Measurements from ENCODE around the gene AANAT. TPM values are rescaled to one million over a fixed set of nuclear protein-coding genes. Genes with fewer than 3 reads are reported as not detected.

AANAT gene
- total and polyA plus RNA-seq, 4 donors = not detected

DNA sequence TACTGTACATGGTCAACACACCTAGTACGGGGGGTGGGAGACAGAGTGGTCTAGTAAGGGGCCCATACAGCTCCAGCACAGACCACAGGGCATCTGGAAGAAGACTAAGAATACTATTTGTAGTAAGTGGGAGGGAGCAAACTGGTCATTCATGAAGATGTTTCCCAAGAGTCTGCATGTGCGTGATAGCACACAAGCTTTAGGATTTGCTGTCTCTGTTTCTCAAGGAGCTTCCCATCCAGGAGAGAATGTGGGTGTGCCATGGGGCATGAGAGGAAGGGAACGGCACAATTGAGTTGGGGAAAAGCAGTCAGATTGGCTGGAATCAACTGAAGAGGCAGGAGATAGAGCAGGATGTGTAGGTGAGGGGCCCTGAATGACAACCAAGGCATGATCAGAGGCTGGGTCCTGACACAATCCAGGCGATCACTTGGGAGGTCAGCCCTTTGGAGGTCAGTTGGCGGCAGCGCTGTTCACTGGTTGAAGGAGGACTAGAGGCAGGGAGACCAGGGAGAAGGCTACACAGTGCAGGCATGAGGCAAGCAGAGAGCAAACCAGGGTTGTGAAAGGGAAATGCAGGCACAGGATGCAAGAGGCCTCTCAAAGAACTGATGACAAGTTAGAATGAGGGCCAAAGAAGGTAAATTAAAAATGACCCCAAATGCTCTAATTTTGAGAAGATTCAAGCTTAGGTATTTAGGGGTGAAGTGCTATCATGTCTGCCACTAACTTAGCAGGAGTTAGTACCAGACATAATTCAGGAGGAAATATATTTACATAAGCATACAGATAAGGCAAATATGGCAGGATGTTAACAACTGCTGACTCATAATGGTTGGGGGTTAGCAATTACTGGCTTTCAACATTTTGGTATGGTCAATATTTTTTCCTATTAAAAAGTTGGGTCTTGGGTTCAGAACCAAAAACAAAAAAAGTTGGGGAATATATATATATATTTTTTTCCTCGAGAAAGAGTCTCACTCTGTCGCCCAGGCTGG lies 24.8 kb upstream of the AANAT start:
- Histone ChIP-seq H3K4me3 (ENCODE audit: low read depth in 1 of 3, low read length in 3 of 3) (no peak overlapping the region), H3K36me3 (ENCODE audit: control insufficient read depth in 4 of 4, insufficient read depth in 3 of 4, low read depth in 1 of 4, low read length in 3 of 4) (no peaks in the 10 kb centered on the region), H3K9me3 (ENCODE audit: control insufficient read depth in 4 of 4, low read length in 3 of 4) (no peaks in the 10 kb centered on the region), H3K9ac (ENCODE audit: low read depth in 1 of 2, low read length in 2 of 2) (no peak overlapping the region), H3K4me1 (ENCODE audit: control insufficient read depth in 4 of 4, insufficient read depth in 4 of 4, low read length in 3 of 4) (peaks cover 0 to 4% (median 0%) of the 10 kb centered on the region in 4 donors), H3K27me3 (ENCODE audit: control insufficient read depth in 4 of 4, insufficient read depth in 4 of 4, low read length in 3 of 4) (no peaks in the 10 kb centered on the region), H3K27ac (ENCODE audit: low read depth in 1 of 2, low read length in 2 of 2) (no peak overlapping the region)
- no peak for DNase-seq (ENCODE audit: low spot score)
- 96% methylated on average over 8 of the region's 8 CpGs for WGBS
- TF ChIP-seq GABPA (IDR thresholded peaks at IDR 0.05 in 1 of 2, conservative IDR thresholded peaks at IDR 0.05 in 1 of 2) (no peak), RXRA (IDR thresholded peaks at IDR 0.05) (no peak), JUND (IDR thresholded peaks at IDR 0.05) (no peak), HNF4G (IDR thresholded peaks at IDR 0.05) (no peak)
- TF ChIP-seq, protein P1, sequence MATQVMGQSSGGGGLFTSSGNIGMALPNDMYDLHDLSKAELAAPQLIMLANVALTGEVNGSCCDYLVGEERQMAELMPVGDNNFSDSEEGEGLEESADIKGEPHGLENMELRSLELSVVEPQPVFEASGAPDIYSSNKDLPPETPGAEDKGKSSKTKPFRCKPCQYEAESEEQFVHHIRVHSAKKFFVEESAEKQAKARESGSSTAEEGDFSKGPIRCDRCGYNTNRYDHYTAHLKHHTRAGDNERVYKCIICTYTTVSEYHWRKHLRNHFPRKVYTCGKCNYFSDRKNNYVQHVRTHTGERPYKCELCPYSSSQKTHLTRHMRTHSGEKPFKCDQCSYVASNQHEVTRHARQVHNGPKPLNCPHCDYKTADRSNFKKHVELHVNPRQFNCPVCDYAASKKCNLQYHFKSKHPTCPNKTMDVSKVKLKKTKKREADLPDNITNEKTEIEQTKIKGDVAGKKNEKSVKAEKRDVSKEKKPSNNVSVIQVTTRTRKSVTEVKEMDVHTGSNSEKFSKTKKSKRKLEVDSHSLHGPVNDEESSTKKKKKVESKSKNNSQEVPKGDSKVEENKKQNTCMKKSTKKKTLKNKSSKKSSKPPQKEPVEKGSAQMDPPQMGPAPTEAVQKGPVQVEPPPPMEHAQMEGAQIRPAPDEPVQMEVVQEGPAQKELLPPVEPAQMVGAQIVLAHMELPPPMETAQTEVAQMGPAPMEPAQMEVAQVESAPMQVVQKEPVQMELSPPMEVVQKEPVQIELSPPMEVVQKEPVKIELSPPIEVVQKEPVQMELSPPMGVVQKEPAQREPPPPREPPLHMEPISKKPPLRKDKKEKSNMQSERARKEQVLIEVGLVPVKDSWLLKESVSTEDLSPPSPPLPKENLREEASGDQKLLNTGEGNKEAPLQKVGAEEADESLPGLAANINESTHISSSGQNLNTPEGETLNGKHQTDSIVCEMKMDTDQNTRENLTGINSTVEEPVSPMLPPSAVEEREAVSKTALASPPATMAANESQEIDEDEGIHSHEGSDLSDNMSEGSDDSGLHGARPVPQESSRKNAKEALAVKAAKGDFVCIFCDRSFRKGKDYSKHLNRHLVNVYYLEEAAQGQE (IDR thresholded peaks at IDR 0.05) = no peak

DNA sequence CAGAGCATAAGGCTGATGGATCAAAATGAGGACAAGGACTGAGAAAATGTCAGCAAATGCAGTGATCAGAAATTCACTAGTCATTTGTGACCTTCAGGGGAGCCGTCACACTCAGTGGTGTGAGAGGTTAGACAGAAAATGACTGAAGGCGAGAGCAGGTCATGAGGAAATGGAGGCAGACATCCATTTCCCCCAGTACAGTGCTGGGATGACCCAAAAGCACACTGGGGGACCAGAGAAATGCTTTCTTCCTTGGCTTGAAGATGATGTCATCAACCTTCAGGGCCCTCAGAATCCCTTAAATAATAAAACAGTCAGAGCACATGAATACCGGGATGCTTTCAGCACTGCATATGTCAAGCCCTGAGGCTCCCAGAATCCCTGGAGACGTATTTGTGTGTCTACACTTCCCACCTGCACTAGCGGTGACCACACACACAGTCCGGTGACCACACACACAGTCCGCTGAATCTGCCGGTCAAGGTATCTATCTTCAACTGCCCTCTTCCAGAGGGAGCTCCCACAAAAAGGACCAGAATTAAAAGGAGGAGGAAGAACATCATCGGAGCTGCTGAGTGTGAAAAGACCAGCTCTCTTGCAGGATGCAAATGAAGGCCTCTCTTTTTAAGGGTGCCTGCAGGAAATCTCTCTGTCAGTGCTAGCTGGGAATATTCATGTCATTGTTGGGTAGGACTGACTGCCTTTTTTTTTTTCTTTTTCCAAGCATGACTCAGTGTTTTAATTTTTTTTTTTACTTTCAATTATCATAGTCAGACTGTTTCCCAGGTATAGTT lies 22.7 kb upstream of the AANAT start:
- Histone ChIP-seq H3K27ac (ENCODE audit: low read depth in 1 of 2, low read length in 2 of 2) (no peak overlapping the region), H3K9ac (ENCODE audit: low read depth in 1 of 2, low read length in 2 of 2) (no peak overlapping the region), H3K4me1 (ENCODE audit: control insufficient read depth in 4 of 4, insufficient read depth in 4 of 4, low read length in 3 of 4) (peaks cover 0 to 4% (median 0%) of the 10 kb centered on the region in 4 donors), H3K27me3 (ENCODE audit: control insufficient read depth in 4 of 4, insufficient read depth in 4 of 4, low read length in 3 of 4) (no peaks in the 10 kb centered on the region), H3K36me3 (ENCODE audit: control insufficient read depth in 4 of 4, insufficient read depth in 3 of 4, low read depth in 1 of 4, low read length in 3 of 4) (no peaks in the 10 kb centered on the region), H3K4me3 (ENCODE audit: low read depth in 1 of 3, low read length in 3 of 3) (no peak overlapping the region), H3K9me3 (ENCODE audit: control insufficient read depth in 4 of 4, low read length in 3 of 4) (no peaks in the 10 kb centered on the region)
- DNase-seq (ENCODE audit: low spot score) = no peak
- 91% methylated on average over 9 of the region's 9 CpGs for whole genome bisulfite sequencing
- TF ChIP-seq YY1 (IDR thresholded peaks at IDR 0.05) (no peak), SP1 (IDR thresholded peaks at IDR 0.05) (no peak), FOXA2 (IDR thresholded peaks at IDR 0.05) (no peak), HNF4G (IDR thresholded peaks at IDR 0.05) (no peak), EGR1 (IDR thresholded peaks at IDR 0.05; ENCODE audit: low read depth in 2 of 2) (no peak), NR2F2 (IDR thresholded peaks at IDR 0.05) (no peak), RXRA (IDR thresholded peaks at IDR 0.05) (no peak), RAD21 (IDR thresholded peaks at IDR 0.05) (no peak), HNF4A (conservative IDR thresholded peaks at IDR 0.05) (no peak), JUND (IDR thresholded peaks at IDR 0.05) (no peak)
- TF ChIP-seq, protein P2, sequence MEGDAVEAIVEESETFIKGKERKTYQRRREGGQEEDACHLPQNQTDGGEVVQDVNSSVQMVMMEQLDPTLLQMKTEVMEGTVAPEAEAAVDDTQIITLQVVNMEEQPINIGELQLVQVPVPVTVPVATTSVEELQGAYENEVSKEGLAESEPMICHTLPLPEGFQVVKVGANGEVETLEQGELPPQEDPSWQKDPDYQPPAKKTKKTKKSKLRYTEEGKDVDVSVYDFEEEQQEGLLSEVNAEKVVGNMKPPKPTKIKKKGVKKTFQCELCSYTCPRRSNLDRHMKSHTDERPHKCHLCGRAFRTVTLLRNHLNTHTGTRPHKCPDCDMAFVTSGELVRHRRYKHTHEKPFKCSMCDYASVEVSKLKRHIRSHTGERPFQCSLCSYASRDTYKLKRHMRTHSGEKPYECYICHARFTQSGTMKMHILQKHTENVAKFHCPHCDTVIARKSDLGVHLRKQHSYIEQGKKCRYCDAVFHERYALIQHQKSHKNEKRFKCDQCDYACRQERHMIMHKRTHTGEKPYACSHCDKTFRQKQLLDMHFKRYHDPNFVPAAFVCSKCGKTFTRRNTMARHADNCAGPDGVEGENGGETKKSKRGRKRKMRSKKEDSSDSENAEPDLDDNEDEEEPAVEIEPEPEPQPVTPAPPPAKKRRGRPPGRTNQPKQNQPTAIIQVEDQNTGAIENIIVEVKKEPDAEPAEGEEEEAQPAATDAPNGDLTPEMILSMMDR (IDR thresholded peaks at IDR 0.05; ENCODE audit: low read depth, low read length, missing input control) = no peak

Data from liver (tissue), 9 donors.